D721Med (cell line): ENCODE data around the gene SDR39U1.

ENCODE experiments used
- DNase-seq: peaks from one replicate; pipeline ENCODE4 v3.0.0; 2011; ENCODE audit warnings: low spot score; ENCODE audit not compliant: insufficient read length
- FAIRE-seq: peaks from 2 replicates; lab custom pipeline; 2011; peaks lifted over from hg19 to GRCh38; lab: Jason Lieb, UNC
- CTCF ChIP-seq: IDR thresholded peaks from 2 replicates; pipeline ENCODE4 v1.5.1; 2012; ENCODE audit warnings: mild to moderate bottlenecking, control low read depth; ENCODE audit not compliant: insufficient read depth; ENCODE audit errors: missing control alignments

The SDR39U1 gene

GRCh38 chr14:24398293-24398652 lies 44.3 kb downstream of the SDR39U1 start:
- DNase-seq (no peak), FAIRE-seq (no peak)
- TF ChIP-seq CTCF: no peak

GRCh38 chr14:24397639-24398292 lies 44.8 kb downstream of the SDR39U1 start:
- FAIRE-seq: no peak
- no peak for DNase-seq
- TF ChIP-seq CTCF: no peak

GRCh38 chr14:24395609-24396582 lies 46.7 kb downstream of the SDR39U1 start:
- no peak for TF ChIP-seq CTCF
- FAIRE-seq (no peak), DNase-seq (no peak)

- no peak for DNase-seq
- no peak for FAIRE-seq
- TF ChIP-seq CTCF: no peak
Measured at GRCh38 chr14:24394275-24394674, 48.3 kb downstream of the SDR39U1 start.

GRCh38 chr14:24392325-24393091 lies 50.1 kb downstream of the SDR39U1 start:
- DNase-seq (no peak), FAIRE-seq (no peak)
- TF ChIP-seq CTCF: no peak

- FAIRE-seq (no peak), DNase-seq (no peak)
- no peak for TF ChIP-seq CTCF
Measured at GRCh38 chr14:24390701-24391468, 51.7 kb downstream of the SDR39U1 start.
